IPS-18c (cell line): ENCODE results near the gene USP20.
"Not testable (repeated sequence)": the region's sequence is repeated elsewhere in the genome, so short reads cannot be mapped to it uniquely, and the experiment has no call there.

Experiments
- H3K4me3 ChIP-seq: 2 replicates; pipeline ENCODE4 v1.7.0; 2013; ENCODE audit warnings: low read depth, mild to moderate bottlenecking, low read length, moderate library complexity; ENCODE audit not compliant: insufficient read depth
- H3K9me3 ChIP-seq: one replicate; pipeline ENCODE4 v1.6.1; 2013; ENCODE audit warnings: mild to moderate bottlenecking, low read length, moderate library complexity; ENCODE audit not compliant: control insufficient read depth, insufficient read depth

Gene USP20

GRCh38 chr9:129835128-129835859 lies at the start of gene USP20, which contains the start of gene C9orf78:
Gene USP20 (plus strand): TSS chr9:129835458. CDS start chr9:129852556, 17,098 bp downstream.
Gene C9orf78 (minus strand): TSS chr9:129835275. CDS start chr9:129835221, 54 bp downstream.
- H3K4me3 ChIP-seq, result peak within 1 kb of the TSS; percentile 93
- H3K9me3 ChIP-seq, result no peaks in the 10 kb centered on the region

- no peaks in the 10 kb centered on the region for H3K9me3 ChIP-seq
- H3K4me3 ChIP-seq, result no peak overlapping the region
These were observed 49.4 kb upstream of the USP20 start for GRCh38 chr9:129785866-129786265.

- no peaks in the 10 kb centered on the region for H3K9me3 ChIP-seq
- no peak overlapping the region for H3K4me3 ChIP-seq
These were observed 48.8 kb upstream of the USP20 start for GRCh38 chr9:129786481-129786880.

- Histone ChIP-seq H3K9me3 (no peaks in the 10 kb centered on the region), H3K4me3 (no peak overlapping the region)
These were observed 40.7 kb upstream of the USP20 start for GRCh38 chr9:129794549-129794948.

GRCh38 chr9:129796029-129796428 lies 39.2 kb upstream of the USP20 start:
- H3K4me3 ChIP-seq, H3K9me3 ChIP-seq: not testable (repeated sequence)

GRCh38 chr9:129798973-129799372 lies 36.3 kb upstream of the USP20 start:
- H3K9me3 ChIP-seq, result peaks cover 2% of the 10 kb centered on the region
- H3K4me3 ChIP-seq, result no peak overlapping the region

GRCh38 chr9:129801504-129801903 lies 33.8 kb upstream of the USP20 start:
- H3K9me3 ChIP-seq, result peaks cover 2% of the 10 kb centered on the region
- H3K4me3 ChIP-seq, result no peak overlapping the region

- peak within 1 kb of the TSS; percentile 95 for H3K4me3 ChIP-seq
- peaks cover 2% of the 10 kb centered on the region for H3K9me3 ChIP-seq
These were observed 32.2 kb upstream of the USP20 start, which contains the start of gene TOR1B for GRCh38 chr9:129802833-129803675. Gene TOR1B (plus strand): TSS chr9:129803184. CDS start chr9:129803213, 29 bp downstream.

GRCh38 chr9:129803676-129804060 lies 31.6 kb upstream of the USP20 start:
- H3K9me3 ChIP-seq, result peaks cover 2% of the 10 kb centered on the region
- peak overlapping the region; percentile 95 for H3K4me3 ChIP-seq

GRCh38 chr9:129806061-129806460 lies 29.2 kb upstream of the USP20 start:
- Histone ChIP-seq H3K4me3 (no peak overlapping the region), H3K9me3 (peaks cover 2% of the 10 kb centered on the region)

GRCh38 chr9:129809346-129809745 lies 25.9 kb upstream of the USP20 start:
- Histone ChIP-seq H3K4me3 (no peak overlapping the region), H3K9me3 (no peaks in the 10 kb centered on the region)

GRCh38 chr9:129810116-129810515 lies 25.1 kb upstream of the USP20 start:
- no peak overlapping the region for H3K4me3 ChIP-seq
- no peaks in the 10 kb centered on the region for H3K9me3 ChIP-seq

- Histone ChIP-seq H3K9me3 (no peaks in the 10 kb centered on the region), H3K4me3 (no peak overlapping the region)
These were observed 24.5 kb upstream of the USP20 start for GRCh38 chr9:129810788-129811187.

GRCh38 chr9:129811967-129812363 lies 23.3 kb upstream of the USP20 start:
- no peak overlapping the region for H3K4me3 ChIP-seq
- H3K9me3 ChIP-seq, result no peaks in the 10 kb centered on the region

GRCh38 chr9:129812385-129812784 lies 22.9 kb upstream of the USP20 start:
- no peak overlapping the region for H3K4me3 ChIP-seq
- no peaks in the 10 kb centered on the region for H3K9me3 ChIP-seq

GRCh38 chr9:129813661-129814060 lies 21.6 kb upstream of the USP20 start:
- Histone ChIP-seq H3K4me3 (no peak overlapping the region), H3K9me3 (no peaks in the 10 kb centered on the region)

GRCh38 chr9:129814432-129815223 lies 20.6 kb upstream of the USP20 start:
- H3K4me3 ChIP-seq, result no peak overlapping the region

More at GRCh38 chr9:129814432-129815223, 20.6 kb upstream of the USP20 start:
- no peaks in the 10 kb centered on the region for H3K9me3 ChIP-seq
